RWPE1 (cell line): ENCODE results near the gene PAEP.
"Not testable (repeated sequence)": the region's sequence is repeated elsewhere in the genome, so short reads cannot be mapped to it uniquely, and the experiment has no call there.

Experiments used
- CTCF ChIA-PET: fragments of 350-600 bp; sonication (Branson Sonifier 250); formaldehyde crosslinking; extraction: SDS; loops from one replicate; lab custom pipeline; 2021; lab: Yijun Ruan, JAX
- POLR2A ChIA-PET: fragments of 400-600 bp; formaldehyde crosslinking; extraction: SDS; loops from one replicate; lab custom pipeline; 2020; ENCODE audit warnings: antibody characterized with exemption; ENCODE audit not compliant: low non-redundant PET; lab: Yijun Ruan, JAX
- DNase-seq: peaks from one replicate; pipeline ENCODE4 v3.0.0; 2012; ENCODE audit warnings: low spot score
- H3K27ac ChIP-seq: fragments of 450-650 bp; 2 replicates; pipeline ENCODE4 v1.5.1; 2017
- CTCF ChIP-seq: fragments of 450-650 bp; conservative IDR thresholded peaks from 2 replicates; pipeline ENCODE4 v1.5.1; 2017; ENCODE audit warnings: low read depth, mild to moderate bottlenecking

The PAEP gene

GRCh38 chr9:135525241-135526088 is 36.1 kb upstream of the PAEP start:
- POLR2A ChIA-PET = no interaction called here

GRCh38 chr9:135526089-135526729 is 35.3 kb upstream of the PAEP start:
- TF ChIP-seq CTCF = no peak

More at GRCh38 chr9:135525241-135526088, 36.1 kb upstream of the PAEP start:
- no peak overlapping the region for H3K27ac ChIP-seq
- CTCF ChIA-PET = interaction anchor here (1.1 kb wide), 1 partner anchor 21 kb away, joined by 5 read pairs; no protein-coding TSS in a partner anchor
- TF ChIP-seq CTCF = no peak
- DNase-seq = no peak

GRCh38 chr9:135526730-135527571 is 34.6 kb upstream of the PAEP start:
- no peak for TF ChIP-seq CTCF
- ChIA-PET POLR2A (no interaction called here), CTCF (interaction anchor here (0.6 to 1.0 kb wide), 2 partner anchors 23 to 45 kb away, joined by 3 read pairs; no protein-coding TSS in a partner anchor)
- no peak for DNase-seq
- no peak overlapping the region for H3K27ac ChIP-seq

More at GRCh38 chr9:135526089-135526729, 35.3 kb upstream of the PAEP start:
- DNase-seq = no peak
- no peak overlapping the region for H3K27ac ChIP-seq
- CTCF ChIA-PET = interaction anchor here (1.0 kb wide), 1 partner anchor 22 kb away, joined by 3 read pairs; no protein-coding TSS in a partner anchor
- POLR2A ChIA-PET = no interaction called here

- POLR2A ChIA-PET, DNase-seq, H3K27ac ChIP-seq: not testable (repeated sequence)
- CTCF ChIA-PET = interaction anchor here (0.6 to 1.1 kb wide), 4 partner anchors 10 to 709 kb away, joined by 3 to 4 read pairs (median 3); no protein-coding TSS in a partner anchor
These were observed 32.6 kb upstream of the PAEP start for GRCh38 chr9:135528842-135529435.

- DNase-seq = no peak
- CTCF ChIA-PET = no interaction called here
- H3K27ac ChIP-seq = no peak overlapping the region
- POLR2A ChIA-PET = no interaction called here
- no peak for TF ChIP-seq CTCF
These were observed 31.4 kb upstream of the PAEP start for GRCh38 chr9:135530146-135530545.

GRCh38 chr9:135531096-135531495 is 30.5 kb upstream of the PAEP start:
- no peak for DNase-seq
- TF ChIP-seq CTCF = no peak
- ChIA-PET POLR2A (no interaction called here), CTCF (interaction anchor here (0.5 to 0.6 kb wide), 2 partner anchors 29 to 288 kb away, joined by 3 read pairs; no protein-coding TSS in a partner anchor)
- no peak overlapping the region for H3K27ac ChIP-seq
